NCI-H2171 treated with DMSO at 0.1 percent for 48 hours (cell line): ENCODE data around the gene IL16.
"Not testable (repeated sequence)": the region's sequence is repeated elsewhere in the genome, so short reads cannot be mapped to it uniquely, and the experiment has no call there.

Source experiments
- DNase-seq: peaks from one replicate; lab custom pipeline; 2025; lab: John Stamatoyannopoulos, UW

The IL16 gene

GRCh38 chr15:81338170-81339007 lies 141.7 kb downstream of the IL16 start:
- no peak for DNase-seq

DNA sequence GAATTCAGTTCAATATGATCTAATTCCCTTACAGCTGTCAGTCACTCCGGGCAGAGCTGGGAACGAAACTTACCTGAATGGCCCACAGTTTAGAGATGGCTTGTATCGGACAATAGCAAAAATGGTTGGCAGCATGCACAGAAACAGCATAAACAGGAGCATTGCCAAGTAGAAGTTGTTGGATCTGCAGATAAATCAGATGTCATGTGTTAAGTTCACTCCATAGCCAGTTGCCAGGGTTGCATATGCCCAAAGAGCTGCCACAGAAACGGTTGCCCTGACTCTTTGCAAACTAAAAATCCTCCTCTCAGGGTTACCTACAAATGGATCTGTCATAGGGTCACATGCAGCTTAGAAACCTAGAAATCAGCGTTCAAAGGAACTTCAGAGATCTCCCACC lies 142.6 kb downstream of the IL16 start:
- DNase-seq: no peak

DNA sequence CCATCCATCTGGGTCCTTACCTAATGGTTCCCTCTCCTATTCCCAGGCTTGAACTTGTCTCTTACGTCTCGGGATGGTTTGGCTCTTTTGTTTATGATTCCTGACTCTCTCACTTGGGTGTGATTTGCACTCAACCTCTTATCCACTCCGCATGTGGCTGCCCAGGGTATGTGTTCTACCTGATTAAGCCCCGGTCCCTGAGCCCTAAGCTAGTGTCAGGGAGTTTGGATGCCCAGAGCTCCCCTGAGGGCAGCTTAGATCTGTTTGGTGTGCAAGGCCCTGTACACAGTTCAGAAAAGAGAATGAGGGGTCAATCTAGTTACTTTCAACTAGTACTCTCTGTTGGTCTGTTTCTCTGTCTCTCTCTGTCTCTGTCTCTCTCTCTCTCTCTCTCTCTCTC lies 143.2 kb downstream of the IL16 start:
- DNase-seq: no peak

- no peak for DNase-seq
Measured at GRCh38 chr15:81341351-81341750, 144.7 kb downstream of the IL16 start.

DNA sequence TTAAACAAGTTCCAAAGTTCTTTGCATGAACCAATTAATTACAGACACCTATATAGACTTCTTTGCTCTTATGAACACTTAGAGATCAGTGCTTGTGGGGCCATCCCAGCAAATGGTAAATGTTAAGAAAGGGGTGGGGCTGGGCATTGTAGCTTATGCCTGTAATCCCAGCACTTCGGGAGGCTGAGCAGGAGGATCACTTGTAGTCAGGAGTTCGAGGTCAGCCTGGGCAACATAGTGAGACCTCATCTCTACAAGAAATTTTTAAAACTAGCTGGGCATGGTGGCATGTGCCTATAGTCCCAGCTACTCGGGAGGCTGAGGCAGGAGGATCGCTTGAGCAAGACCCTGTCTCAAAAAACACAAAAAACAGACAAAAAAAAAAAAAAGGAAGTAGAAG lies 146.7 kb downstream of the IL16 start:
- no peak for DNase-seq

GRCh38 chr15:81346611-81347010 lies 149.9 kb downstream of the IL16 start:
- no peak for DNase-seq

DNA sequence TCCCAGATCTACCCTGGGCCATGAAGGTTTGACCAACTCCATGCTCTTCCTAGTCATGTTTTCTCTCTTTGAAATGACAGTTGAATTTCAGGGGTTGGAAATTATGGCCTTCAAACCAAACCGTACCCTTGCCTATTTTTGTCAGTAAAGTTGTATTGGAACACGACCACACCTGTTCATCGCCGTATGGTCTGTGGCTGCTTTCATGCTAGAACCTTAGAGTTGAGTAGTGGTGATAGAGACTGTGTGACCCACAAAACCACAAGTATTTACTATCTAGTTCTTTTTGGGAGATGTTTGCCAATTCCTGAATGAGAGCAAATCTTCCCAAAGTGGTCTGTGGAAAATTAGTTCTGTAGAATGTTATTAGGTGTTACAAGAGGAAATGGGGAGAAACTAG lies 151.2 kb downstream of the IL16 start:
- DNase-seq: no peak

- DNase-seq: not testable (repeated sequence)
Measured at GRCh38 chr15:81348691-81349090, 152.0 kb downstream of the IL16 start.

DNA sequence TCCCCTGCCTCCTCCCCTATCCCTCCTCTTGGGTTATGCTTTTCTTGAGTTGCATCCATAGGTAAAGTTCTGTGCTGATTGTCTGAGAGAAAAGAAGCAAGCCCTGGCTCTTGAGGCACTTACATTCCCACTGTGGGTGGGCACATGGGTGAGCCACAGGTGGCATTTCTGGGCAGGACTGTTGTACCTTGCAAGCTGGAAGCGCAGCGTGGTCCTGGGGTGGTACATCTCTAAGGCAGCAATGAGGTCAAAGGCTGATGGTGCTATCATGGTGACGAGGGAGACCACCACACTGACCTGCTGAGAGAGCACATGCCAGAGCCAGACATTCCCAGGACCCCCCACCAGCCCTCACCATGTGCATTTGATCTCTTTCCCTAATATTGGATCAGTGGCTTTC lies 152.6 kb downstream of the IL16 start:
- DNase-seq: no peak

DNA sequence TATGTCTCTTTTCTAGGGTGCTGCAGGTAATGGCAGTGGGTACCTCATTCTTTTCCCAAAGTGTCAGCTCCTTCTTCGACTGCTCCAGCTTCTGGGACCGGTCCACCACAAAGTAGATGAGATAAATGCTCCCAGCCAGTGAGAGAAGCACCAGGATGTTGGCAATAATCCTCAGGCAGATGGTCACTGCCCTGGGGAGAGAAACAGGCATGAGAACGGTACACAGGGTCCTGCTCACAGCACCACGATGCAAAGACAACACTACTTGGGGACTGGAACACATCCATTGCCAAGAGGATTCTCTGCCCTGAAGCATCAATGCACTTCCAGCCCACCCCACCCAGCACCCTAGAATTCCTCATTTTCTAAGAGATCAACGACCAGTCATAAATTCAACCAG lies 155.0 kb downstream of the IL16 start:
- DNase-seq: no peak

- DNase-seq: no peak
Measured at GRCh38 chr15:81356252-81356651, 159.6 kb downstream of the IL16 start.

DNA sequence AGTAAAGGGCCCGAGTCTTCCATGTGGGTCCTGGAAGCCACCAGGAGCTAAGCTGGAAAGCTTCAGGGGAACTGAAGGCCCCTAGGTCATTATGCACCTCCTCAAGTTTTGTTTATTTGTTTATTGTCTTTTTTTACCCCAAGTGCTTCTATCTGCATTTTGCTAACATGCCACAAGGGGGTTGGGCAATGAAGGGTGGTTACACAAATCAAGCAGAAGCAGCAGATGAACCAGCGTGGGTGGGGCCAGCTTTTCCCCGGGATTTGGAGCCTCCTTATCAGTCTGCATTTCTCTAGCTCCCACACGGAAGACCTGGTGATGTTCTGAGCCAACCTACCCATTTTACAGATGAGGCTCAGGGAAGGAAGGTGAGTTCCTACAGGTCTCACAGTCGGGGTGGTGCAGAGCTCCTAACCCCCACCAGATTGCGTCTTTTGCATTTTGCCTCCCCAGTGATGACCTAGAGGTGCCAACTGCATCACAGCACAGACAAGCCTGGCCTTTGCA lies 160.6 kb downstream of the IL16 start:
- no peak for DNase-seq

GRCh38 chr15:81358248-81358647 lies 161.6 kb downstream of the IL16 start:
- no peak for DNase-seq

GRCh38 chr15:81360491-81360890 lies 163.8 kb downstream of the IL16 start:
- DNase-seq: no peak

GRCh38 chr15:81361891-81362290 lies 165.2 kb downstream of the IL16 start:
- no peak for DNase-seq

DNA sequence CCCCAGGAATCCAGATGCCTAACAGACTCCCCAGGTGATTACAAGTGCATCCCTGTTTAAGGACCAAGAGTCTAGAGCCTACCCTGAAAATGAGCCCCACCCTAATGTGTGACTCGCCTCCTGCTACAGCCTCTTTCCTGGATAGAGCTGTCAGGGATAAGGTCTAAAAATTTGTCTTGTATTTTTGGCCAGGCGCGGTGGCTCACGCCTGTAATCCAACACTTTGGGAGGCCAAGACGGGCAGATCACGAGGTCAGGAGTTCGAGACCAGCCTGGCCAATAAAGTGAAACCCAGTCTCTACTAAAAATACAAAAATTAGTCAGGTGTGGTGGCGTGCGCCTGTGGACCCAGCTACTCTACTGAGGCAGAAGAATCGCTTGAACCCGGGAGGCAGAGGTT lies 166.1 kb downstream of the IL16 start:
- DNase-seq: no peak

DNA sequence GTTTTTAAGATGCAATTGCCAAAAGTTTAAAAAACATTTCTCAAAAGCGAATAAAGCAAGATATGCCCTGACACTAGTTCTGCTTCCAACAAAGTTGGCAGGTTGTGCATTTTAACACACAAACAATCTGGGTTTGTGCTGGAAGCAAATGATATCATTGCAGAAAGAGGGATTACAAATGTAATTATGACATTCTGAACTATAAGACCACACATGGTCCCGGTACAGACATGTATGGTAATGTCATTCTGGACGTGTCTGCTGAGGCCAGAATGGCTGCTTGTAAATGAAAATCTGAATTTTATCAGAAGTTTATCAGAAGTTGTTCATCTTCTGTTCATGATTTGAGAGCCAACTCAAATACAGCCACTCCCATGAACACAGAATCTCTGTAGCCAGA lies 166.6 kb downstream of the IL16 start:
- no peak for DNase-seq
